Epidermal melanocyte (primary cell): Measurements from ENCODE around the gene SLC5A1.
A peak's percentile ranks its signal among the peaks of the same experiment; 100 is the strongest.

Experiments
- DNase-seq: peaks from one replicate; pipeline ENCODE4 v3.0.0; 2011; ENCODE audit warnings: low spot score; ENCODE audit not compliant: insufficient read length

SLC5A1 gene

DNA sequence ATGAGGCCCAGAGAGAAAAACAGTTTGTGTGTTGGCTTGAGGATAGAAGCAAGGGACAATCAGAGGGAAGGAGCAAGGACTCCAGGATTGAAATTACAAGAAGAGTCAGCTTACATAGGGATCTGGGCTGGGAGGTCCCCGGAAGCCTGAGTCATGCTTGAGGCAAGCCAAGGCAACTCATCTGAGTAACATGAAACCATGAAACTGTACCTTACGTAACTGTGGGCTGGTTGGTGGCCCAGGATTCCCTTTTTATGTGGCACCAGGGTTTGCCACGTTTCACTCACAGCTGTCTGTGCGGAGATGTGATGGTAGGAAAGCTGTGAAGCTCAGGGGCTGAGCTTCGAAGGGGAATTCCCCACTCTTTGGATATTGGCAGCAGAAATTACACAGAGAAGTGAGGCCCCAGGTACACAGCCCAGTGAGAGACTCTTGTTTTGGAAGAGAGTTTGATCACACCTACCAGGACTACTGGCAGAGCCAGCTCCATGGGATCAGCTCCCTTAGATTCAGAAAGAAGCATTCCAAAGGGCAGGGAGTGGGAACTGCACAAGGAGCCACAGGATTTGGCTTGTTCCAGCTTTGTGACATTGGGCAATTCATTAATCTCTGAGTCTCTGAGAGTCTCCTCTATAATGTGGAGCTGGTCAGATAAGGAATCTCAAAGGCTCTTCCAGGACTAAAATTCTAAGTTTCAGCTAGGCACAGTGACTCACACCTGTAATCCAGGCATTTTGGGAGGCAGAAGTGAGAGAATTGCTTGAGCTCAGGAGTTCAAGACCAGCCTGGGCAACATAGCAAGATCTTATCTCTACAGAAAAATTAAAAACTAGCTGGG lies 7.8 kb downstream of the SLC5A1 start:
- peak; percentile 48 for DNase-seq

DNA sequence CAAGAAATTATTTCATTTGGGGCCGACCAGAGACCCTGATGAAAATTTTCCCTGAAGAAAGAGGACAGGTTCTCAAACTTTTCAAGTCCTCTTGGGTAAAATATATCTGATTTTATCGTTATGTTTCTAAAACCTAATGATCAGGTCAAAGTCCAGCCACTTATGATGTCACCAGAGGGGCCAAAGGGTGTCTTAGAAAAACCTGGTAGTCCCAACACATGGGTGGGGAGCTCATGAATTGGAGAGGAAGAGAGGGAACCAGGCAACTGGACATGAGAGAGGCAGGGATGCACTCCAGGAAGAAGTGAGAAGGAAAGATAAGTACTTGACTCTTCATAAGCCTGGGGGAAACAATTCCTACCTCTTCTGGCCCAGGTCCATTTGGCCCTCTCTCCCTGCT lies 9.2 kb downstream of the SLC5A1 start:
- DNase-seq, result no peak

DNA sequence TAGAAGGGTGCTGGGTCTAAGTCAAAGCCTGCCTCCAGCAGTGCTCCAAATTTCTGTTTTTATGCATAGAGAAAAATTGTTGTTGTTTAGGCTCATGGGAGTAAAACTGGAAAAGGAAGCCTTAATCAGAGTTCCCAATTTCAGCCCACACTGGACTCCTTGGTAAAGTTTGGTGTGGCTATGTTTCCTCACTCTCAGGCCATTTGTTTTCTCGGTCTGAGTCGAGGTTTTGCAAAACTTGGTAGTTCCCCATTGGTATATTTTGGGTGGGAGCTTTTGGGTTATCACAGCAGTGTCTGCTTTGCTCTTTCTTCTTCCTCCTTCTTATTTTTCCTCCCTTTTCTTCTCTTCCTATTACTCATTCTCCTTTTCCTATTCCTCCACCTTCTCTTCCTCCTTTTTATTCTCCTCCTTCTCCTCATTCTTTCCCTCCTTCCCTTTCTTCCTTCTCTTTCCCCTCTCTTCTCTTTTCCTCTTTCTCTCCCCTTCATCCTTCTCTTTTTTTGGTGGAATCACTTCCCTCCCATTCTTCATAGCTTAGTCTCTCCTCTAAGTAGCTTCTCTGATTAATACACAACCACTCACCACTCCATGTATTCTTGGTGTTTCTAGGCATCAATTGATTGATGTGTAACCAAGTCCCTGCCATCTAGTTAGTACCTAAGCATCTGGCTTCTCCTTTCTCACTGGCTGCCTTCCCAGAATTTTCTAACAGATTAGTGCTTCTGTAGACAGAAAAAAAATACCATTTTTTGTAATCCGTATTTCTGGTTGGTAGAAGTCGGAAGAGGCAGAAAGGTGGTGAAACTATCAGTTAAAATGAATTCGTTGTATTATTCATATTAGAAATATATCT lies 10.1 kb downstream of the SLC5A1 start:
- no peak for DNase-seq

DNA sequence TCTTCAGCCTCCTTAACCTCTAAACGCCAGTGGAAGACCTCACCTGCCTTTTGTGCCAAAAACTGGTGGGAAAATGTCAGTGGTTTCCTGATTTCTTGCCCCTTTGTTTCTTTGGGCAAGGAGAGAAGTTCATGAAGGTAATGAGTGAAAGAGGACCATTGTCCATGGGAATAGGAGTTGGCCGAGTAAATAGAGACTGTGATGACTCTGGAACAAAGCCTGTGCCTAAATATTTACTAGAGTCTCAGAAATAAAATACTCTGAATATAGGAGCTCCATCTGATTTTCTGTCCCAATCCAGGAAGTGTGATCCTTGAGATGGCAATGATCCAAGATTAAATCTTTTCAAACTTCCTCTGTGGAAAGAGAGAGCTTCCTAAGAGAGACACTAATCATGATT lies 12.0 kb downstream of the SLC5A1 start:
- DNase-seq, result no peak

DNA sequence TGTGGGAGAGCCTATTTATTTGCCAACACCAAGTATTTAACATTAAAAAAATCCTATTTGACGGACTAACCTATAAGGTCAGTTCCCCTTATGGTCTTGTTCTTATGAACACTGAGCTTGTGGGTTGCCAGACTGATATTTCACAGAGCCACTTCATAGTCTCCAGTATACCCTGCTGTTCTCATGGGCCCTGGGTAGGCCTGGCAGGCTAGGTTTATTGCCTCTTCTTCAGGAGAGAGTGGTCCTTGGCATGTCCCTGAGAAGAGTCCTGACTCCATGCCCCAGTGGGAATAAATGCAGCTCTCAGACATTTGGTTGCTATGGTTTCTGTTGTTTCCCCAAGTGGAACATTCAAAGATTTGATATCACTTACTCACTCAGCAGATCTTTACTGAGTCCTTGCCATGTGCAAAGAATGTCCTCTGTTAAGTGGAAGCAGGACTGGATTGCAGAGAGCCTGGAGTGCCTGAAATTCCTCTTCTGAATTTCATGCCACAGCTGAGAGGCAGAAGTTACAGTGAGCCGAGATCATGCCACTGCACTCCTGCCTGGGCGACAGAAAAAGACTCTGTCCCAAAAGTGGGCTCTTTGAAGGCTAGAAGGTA lies 15.7 kb downstream of the SLC5A1 start:
- DNase-seq, result no peak

DNA sequence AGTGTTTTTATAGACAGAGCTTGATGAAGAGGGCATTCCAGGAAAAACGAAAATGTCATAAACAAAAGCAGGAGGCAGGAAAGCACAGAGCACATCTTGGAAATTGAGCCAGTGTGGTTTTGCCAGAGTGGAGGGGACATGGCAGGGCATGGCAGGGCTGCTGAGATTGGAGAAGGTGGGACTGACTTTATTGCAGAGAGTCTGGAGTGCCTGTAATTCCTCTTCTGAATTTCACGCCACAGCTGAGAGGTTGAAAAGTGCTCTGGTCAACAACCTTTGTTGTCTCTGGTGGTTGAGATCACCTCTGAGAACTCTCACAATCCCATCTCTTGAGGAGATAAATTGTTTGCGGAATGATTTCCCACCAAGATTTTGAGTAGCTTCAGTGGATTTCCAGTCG lies 16.4 kb downstream of the SLC5A1 start:
- DNase-seq, result no peak

DNA sequence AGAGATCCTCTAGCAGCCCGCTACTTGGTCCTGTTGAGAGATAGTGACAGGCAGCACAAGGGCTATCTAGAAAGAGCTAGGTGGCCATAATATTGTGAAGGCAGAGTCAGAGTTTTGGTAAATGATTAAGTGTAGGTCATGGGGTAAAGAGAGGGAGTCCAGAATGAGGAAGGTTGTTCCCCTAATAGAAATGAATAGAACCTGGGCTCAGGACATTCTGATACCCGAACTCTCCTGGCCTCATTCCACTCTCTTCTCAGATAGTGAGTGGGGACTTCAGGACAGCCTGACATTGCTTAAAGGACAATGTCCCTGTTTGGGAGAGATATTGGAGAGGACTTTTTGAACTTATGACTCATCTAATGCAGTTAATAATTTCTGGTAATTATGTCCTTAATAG lies 20.6 kb downstream of the SLC5A1 start:
- DNase-seq, result no peak

DNA sequence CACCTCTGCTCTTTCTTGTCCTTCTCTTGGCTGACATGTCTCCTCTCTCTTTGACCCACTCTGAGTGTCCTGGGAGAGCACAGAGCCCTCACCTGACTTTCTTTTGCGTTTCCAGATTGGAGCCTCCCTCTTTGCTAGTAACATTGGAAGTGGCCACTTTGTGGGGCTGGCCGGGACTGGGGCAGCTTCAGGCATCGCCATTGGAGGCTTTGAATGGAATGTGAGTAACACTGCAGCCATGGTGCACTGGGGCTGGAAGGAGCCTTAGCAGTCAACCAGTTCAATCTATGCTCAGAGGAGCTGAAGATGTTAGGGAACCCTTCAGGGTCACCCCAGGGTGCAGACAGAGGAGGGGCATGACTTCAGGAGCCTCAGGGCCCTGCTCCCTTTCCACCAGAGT lies 23.8 kb downstream of the SLC5A1 start:
- no peak for DNase-seq

DNA sequence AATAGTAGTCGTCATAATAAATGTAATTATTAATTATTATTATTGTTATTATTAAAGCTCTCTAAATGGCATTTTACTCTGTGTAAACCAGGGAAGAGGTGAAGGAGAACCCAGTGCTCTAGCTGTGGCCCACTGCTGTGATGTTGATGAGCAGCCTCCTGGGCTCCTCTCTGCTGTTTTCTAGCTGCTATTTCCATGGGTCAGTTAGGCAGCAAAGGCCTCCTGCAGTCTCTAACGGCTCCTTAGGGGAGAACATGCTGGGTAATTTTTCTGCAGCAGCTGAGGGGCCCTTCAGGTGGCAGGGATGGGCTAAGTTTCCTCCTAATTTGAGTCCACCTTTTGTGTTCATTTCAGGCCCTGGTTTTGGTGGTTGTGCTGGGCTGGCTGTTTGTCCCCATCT lies 24.6 kb downstream of the SLC5A1 start:
- DNase-seq, result no peak

DNA sequence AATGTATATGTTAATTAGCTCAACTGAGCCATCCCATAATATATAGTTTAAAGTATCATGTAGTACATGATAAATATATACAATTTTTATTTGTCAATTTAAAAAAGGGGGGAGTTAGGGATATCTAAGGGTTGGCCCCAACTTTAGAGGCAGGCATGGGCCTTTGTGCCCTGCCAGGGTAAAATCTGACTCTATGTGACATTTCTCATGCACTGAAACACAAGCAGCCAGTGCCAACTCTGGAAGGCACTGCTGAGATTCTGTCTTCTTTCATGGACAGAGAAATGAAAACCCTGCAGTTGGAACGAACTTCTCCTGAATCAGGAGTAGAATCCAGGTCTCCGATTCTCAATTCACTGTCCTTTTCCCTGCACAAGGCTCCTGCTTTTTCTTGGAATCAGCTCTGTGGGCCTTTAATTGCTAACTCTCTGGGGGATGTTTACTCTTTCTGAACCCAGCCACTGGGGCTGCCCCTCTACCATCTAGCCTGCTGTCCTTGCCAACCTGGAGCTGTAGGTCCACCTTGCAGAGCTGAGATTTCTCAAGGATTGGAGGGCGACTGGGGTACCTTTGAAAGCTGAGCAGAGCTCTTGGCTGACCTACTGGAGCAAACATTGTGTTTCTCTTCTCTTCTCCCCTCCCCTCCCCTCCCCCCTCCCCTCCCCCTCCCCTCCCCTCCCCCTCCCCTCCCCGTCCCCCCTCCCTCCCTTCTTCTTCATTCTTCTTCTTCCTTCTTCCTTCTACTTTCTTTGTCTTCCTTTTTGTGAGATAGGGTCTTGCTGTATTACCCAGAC lies 26.7 kb downstream of the SLC5A1 start:
- no peak for DNase-seq

DNA sequence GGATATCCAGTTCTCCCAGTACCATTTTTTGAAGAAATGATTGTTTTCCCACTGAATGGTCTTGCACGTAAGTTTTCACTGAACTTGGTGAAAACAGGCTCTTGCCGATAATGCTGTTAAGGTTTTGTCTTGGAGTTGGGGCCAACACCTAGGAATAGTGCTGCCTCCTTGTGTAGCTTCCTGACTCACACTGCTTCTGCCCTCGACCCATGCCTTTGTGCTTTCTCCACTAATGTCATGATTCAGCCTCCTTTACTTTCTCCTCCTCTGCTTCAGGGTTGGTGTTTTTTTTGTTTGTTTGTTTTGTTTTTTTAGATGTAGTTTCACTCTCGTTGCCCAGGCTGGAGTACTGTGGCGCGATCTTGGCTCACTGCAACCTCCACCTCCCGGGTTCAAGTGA lies 30.2 kb downstream of the SLC5A1 start:
- DNase-seq, result no peak

DNA sequence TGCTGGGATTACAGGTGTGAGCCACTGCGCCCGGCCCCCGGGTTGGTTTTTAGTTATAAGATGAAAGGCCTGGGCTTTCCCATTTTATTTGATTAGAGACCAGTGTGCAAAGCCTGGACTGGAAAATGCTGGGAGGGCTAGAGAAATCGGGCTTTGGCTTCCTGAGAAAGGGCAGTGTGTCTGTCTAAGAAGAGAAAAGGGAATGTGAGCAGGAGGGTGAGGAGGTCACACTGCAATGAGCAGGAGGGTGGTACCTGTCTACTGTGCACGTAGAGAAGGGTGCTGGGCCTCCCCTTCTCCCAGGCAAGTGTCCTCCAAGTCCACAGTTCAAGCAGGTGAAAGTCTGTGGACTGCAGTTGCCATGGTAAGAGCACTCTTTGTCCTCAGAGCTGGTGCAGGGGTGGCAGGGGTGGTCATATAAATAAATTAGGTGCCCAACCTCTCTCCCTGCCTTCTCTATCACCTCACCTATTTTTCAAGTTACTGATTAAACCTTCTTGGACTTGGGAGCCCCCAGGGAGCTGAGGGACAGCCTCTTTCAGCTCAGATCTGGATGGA lies 30.8 kb downstream of the SLC5A1 start:
- DNase-seq, result no peak

DNA sequence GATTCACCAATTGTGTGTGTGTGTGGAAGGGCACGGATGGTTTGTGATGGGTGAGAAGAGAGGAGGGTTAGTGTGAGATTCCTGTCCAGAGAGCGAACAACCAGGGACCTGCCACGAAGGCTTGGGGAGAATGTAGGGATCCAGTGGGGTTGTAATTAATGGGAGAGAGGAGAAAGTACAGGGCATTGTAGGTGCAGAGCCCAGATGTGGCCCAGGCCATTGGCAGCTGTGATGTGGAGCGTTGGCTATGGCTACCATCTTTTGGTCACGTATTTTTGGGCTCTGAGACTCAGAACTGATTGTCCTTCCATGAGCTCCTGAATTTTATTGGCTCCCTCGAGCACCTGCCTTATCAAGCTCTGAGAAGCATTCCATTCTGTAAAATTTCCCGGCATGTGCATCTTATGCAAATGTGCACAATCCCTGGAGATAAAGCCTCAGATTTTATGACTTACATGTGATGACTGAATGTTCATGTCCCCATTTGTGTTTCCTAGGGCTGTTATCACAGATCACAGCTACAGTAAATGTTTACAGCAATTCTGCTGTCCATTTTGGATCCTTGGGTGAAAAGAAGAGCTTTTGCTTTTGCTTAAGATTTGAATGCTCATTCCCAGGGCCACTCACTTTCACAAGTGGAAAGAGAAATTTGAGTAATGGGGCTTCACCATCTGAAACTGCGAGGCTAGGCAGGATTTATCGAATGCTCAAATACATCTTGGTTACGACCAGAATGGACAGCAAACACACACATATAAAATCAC lies 33.1 kb downstream of the SLC5A1 start:
- DNase-seq, result no peak

DNA sequence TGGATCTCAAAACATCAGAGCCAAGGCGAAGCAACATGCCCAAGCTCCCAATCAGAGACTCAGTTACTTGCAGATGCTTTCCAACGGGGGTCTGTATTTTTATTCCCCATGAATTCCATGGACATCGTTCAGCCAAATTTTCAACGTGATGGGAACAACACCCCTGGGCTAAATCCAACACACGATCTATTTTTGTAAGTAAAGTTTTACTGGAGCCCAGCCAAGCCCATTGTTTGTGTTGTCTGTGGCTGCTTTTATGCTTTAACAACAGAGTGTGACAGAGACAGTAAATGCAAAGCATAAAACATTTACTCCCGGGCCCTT lies 33.7 kb downstream of the SLC5A1 start:
- no peak for DNase-seq

DNA sequence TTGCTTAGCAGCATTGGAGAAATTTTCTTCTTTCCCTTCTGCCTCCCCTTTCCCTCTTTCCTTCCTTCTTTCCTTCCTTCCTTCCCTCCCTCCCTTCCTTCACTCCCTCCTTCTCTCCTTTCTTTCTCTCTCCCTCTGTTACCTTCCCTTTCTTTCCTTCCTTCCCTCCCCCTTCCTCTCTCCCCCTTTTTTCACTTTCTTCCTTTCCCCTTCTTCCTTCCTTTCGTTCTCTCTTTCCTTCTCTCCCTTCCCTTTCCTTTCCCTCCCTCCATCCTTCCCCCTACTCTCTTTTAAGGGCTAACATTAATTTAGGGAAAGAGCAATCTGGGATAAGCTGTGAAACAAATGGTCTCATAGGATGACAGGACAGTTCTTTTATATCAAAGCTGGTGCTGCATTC lies 34.1 kb downstream of the SLC5A1 start:
- no peak for DNase-seq

DNA sequence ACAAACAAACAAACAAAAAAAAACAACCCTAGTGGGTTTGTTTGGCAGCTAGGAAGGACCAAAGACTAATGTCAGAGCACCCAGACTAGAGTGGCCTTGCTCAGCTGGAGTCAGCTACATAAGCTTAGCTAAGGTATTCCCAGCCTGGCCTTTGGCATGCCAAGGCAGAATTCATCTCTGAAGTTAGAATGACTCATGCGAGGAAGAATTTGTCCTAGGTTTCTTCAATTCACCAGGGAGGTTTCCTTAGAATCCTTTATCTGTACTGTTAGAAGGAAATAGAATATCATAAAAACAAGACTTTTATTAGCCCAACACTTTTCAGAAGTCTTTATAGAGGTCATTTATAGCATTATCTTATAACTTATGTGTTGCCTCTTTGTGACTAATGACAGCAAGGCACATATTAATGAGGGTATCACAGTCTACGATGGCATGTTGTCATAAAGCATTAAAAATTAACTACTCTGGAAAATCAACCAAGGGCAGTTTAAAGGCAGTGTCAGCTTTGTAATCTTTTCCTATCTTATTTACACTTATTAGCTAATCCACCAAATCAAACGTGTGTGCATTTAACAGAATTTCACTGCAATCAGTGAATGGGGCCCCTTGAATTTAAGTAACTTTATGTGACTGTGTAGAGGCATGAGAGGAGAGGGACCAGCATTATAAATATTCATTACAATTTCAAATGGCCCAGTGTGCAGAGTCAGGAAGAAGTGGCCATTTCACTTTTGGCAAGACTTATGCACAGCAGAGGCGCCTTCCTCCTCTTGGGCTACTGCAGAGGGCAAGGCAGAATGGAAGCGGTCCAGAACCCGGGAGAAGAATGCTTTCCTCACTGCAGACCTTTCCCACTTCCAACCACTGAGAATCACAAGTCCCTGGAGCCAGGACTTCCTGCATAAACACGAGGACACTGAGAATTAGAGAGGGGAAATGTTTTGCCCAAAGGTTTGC lies 36.3 kb downstream of the SLC5A1 start:
- peak; percentile 31 for DNase-seq

DNA sequence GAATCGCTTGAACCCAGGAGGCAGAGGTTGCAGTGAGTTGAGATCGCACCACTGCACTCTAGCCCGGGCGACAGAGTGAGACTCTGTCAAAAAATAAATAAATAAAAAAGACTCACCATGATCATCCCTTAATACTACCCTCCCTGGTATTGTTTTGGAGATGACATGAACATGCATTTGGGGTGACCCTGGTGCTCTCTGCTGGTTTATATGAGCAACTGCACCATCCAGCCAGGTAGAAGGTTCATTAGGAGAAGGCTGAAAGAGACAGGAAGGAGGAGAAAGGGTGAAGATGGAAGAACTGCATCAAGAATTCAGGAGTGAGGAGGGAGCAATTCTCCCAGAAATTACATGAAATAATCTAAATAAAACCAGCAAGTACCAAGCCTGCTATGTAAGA lies 37.8 kb downstream of the SLC5A1 start:
- DNase-seq, result peak; percentile 36

DNA sequence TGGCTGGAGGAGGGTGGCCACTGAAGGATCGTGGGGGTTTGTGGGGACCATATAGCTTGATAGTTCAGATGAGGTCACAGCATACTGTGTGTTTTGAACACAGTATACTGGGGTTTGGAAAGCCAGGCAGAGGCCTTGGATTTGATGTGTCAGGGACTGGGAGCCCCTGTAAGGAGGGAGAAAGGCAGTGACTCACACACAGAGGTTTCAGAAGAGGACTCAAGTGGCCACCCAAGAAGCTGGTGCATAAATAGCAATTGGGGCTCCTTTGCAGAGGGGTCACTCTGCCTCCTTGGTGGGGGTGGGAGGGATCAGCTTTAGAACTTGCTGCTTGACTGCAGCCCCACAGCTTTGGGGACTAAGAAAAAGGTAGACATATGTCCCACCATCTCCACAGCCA lies 39.3 kb downstream of the SLC5A1 start:
- DNase-seq, result no peak

DNA sequence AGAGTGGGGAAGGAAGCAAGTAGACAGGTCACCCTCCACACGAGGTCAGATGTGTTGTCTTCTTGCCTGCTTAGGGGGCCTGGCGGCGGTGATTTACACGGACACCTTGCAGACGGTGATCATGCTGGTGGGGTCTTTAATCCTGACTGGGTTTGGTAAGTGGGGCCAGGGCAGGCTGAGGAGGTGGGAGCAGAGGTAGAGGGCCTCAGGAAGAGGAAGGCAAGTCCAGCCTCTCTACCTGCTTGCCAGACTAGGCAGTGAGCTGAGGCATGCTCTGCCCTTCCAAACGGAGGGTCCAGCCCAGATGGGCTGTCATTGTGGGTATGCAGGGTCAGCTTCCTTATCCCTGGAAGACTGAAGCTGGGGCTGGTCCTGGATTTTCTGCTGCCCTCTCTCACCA lies 39.9 kb downstream of the SLC5A1 start:
- no peak for DNase-seq
